HepG2 (cell line): ENCODE data around the gene CTU2. TPM values are rescaled to one million over a fixed set of nuclear protein-coding genes. Genes with fewer than 3 reads are reported as not detected.

Experiments
- ATAC-seq: fragments of 200-7000 bp; cut with Tn5 transposase; 3 replicates; pipeline ENCODE4 v1.9.1; 2020; ENCODE audit warnings: mild to moderate bottlenecking, moderate library complexity
- BruUV-seq: library from RNA; stranded (reverse); fragments of 400-500 nt; replicated peaks from 2 replicates; lab custom pipeline; 2021; lab: Mats Ljungman, UMichigan
- CTCF ChIA-PET: fragments of 300-600 bp; formaldehyde crosslinking; extraction: SDS; loops from one replicate; lab custom pipeline; 2021; ENCODE audit warnings: low total read pairs, inconsistent platforms, low intra/inter-chr PET ratio; lab: Yijun Ruan, JAX
- POLR2A ChIA-PET: fragments of 350-600 bp; sonication (Branson Sonifier 250); formaldehyde crosslinking; loops from one replicate; lab custom pipeline; 2020; ENCODE audit warnings: antibody characterized with exemption, inconsistent platforms; lab: Yijun Ruan, JAX
- DNase-seq: peaks from one replicate; pipeline ENCODE4 v3.0.0-alpha.2; 2015; ENCODE audit warnings: low spot score
- FAIRE-seq: peaks from 3 replicates; lab custom pipeline; 2011; peaks lifted over from hg19 to GRCh38; lab: Jason Lieb, UNC
- H2AFZ ChIP-seq: one replicate; pipeline ENCODE4 v1.6.1; 2011; ENCODE audit warnings: low read length, inconsistent platforms
- H3K27ac ChIP-seq: fragments of 300-600 bp; 3 replicates; pipeline ENCODE4 v1.8.0; 2011; ENCODE audit warnings: mixed run types, mild to moderate bottlenecking, mixed read lengths, low read length, inconsistent platforms; ENCODE audit not compliant: insufficient read depth; ENCODE audit errors: extremely low read length
- H3K27me3 ChIP-seq, 2 experiments: fragments of 200-600 bp in 1 of 2; 2 replicates in 1 of 2; 3 replicates in 1 of 2; pipeline versions ENCODE4 v1.6.0 to v1.8.0; 2011; ENCODE audit warnings: low read length in 2 of 2, mild to moderate bottlenecking in 2 of 2, moderate library complexity in 2 of 2, inconsistent platforms in 1 of 2; ENCODE audit not compliant: insufficient read depth in 2 of 2, control insufficient read depth in 1 of 2
- H3K36me3 ChIP-seq, 2 experiments: fragments of 200-600 bp in 1 of 2; replicated peaks in 1 of 2; 2 replicates in 1 of 2; 3 replicates in 1 of 2; pipeline versions ENCODE4 v1.5.1 to v1.8.0; 2011; ENCODE audit warnings: low read length in 2 of 2, inconsistent platforms in 1 of 2; ENCODE audit not compliant: insufficient read depth in 2 of 2, control insufficient read depth in 1 of 2
- H3K4me1 ChIP-seq: 2 replicates; pipeline ENCODE4 v1.5.1; 2012; ENCODE audit warnings: low read length, inconsistent platforms; ENCODE audit not compliant: insufficient read depth
- H3K4me2 ChIP-seq: 2 replicates; pipeline ENCODE4 v1.6.0; 2011; ENCODE audit warnings: low read depth, low read length, inconsistent platforms
- H3K4me3 ChIP-seq, 3 experiments: fragments of 200-600 bp in 1 of 3; sonication (generic), shearing (Covaris generic) in 1 of 3; replicated peaks in 1 of 3; 2 replicates each; pipeline ENCODE4 v1.5.1; 2011 to 2016; ENCODE audit warnings: low read length in 3 of 3, inconsistent platforms in 2 of 3, low read depth in 2 of 3, mild to moderate bottlenecking in 2 of 3, control low read depth in 1 of 3, mixed read lengths in 1 of 3; ENCODE audit not compliant: insufficient read depth in 1 of 3
- H3K79me2 ChIP-seq: one replicate; pipeline ENCODE4 v1.6.1; 2011; ENCODE audit warnings: low read length, inconsistent platforms; ENCODE audit not compliant: insufficient read depth
- H3K9ac ChIP-seq: 2 replicates; pipeline ENCODE4 v1.6.0; 2011; ENCODE audit warnings: mild to moderate bottlenecking, low read depth, low read length, inconsistent platforms; ENCODE audit not compliant: insufficient read depth
- H3K9me3 ChIP-seq: 2 replicates; pipeline ENCODE4 v1.5.1; 2012; ENCODE audit warnings: mild to moderate bottlenecking, low read length
- H4K20me1 ChIP-seq: 2 replicates; pipeline ENCODE4 v1.6.0; 2011; ENCODE audit warnings: inconsistent platforms, mild to moderate bottlenecking, low read length, moderate library complexity; ENCODE audit not compliant: insufficient read depth
- MXD1 ChIP-seq: sonication (generic); formaldehyde crosslinking; IDR thresholded peaks from 2 replicates; pipeline ENCODE4 v1.4.0; 2020; ENCODE audit warnings: mild to moderate bottlenecking, missing genetic modification reagents
- POLR2AphosphoS2 ChIP-seq: IDR thresholded peaks from 2 replicates; pipeline ENCODE4 v1.6.1; 2011; ENCODE audit warnings: low read depth, low read length, improper control_type of control experiment
- PRMT3 ChIP-seq: sonication (generic); formaldehyde crosslinking; IDR thresholded peaks from 2 replicates; pipeline ENCODE4 v1.8.1; 2022; ENCODE audit warnings: low read depth, mild to moderate bottlenecking, moderate library complexity, missing genetic modification reagents, borderline replicate concordance
- ZBTB7B ChIP-seq: sonication (generic); formaldehyde crosslinking; IDR thresholded peaks from 2 replicates; pipeline ENCODE4 v1.4.0; 2020; ENCODE audit warnings: missing genetic modification reagents
- ZNF230 ChIP-seq: sonication (generic); formaldehyde crosslinking; IDR thresholded peaks from 2 replicates; pipeline ENCODE4 v1.4.0; 2020; ENCODE audit warnings: mild to moderate bottlenecking, missing genetic modification reagents
- ZNF570 ChIP-seq: sonication (generic); formaldehyde crosslinking; IDR thresholded peaks from 2 replicates; pipeline ENCODE4 v1.4.0; 2020; ENCODE audit warnings: mild to moderate bottlenecking, missing genetic modification reagents, borderline replicate concordance
- WGBS: methylation state at CpG from one replicate; pipeline ENCODE4 v1.1.6; 2017; ENCODE audit warnings: low lambda C conversion rate; 5-methylcytosine and 5-hydroxymethylcytosine counted together
- in situ Hi-C: cut with HindIII; loops from 2 replicates; pipeline ENCODE4 v1.10.0; 2017; ENCODE audit warnings: low pct_unique_long_range_greater_than_20kb; ENCODE audit not compliant: extremely low pct_ligation_motif_present
- intact Hi-C: fragments of 100-400 bp; cut with micrococcal nuclease; formaldehyde crosslinking; loops from one replicate; pipeline ENCODE4 v1.10.0; 2022; ENCODE audit not compliant: unreplicated experiment
- polyA plus RNA-seq, 8 experiments: library from polyadenylated mRNA; depleted of rRNA in 3 of 8; stranded (reverse) in 7 of 8; unstranded in 1 of 8; fragments of >200 nt; fragmentation: Illumina TruSeq in 4 of 8; extraction: Trizol in 4 of 8; gene quantifications; 2 replicates each; pipeline versions ENCODE4 v1.2.1 to v1.2.3, GENCODE V29; 2011 to 2016; ENCODE audit warnings: low read depth in 4 of 8, missing spikeins in 1 of 8, mixed read lengths in 1 of 8; ENCODE audit not compliant: insufficient read depth in 1 of 8
- total RNA-seq, 5 experiments: library from RNA; depleted of rRNA; stranded (reverse); fragments of >200 nt; fragmentation: Illumina TruSeq; extraction: Trizol; gene quantifications; 2 replicates each; pipeline ENCODE4 v1.2.3, GENCODE V29; 2016; ENCODE audit warnings: low read depth in 1 of 5
- TF ChIP-seq, protein P1 (sequence below): sonication (generic); formaldehyde crosslinking; IDR thresholded peaks from 2 replicates; pipeline ENCODE4 v1.4.0; 2020; ENCODE audit warnings: mild to moderate bottlenecking, missing genetic modification reagents, borderline replicate concordance

Gene CTU2
- total and polyA plus RNA-seq, 2 of the 13 experiments (the other 11 are each of a cell fraction or from before 2014, with no cell fraction given) = 13.3 to 21.9 TPM

DNA sequence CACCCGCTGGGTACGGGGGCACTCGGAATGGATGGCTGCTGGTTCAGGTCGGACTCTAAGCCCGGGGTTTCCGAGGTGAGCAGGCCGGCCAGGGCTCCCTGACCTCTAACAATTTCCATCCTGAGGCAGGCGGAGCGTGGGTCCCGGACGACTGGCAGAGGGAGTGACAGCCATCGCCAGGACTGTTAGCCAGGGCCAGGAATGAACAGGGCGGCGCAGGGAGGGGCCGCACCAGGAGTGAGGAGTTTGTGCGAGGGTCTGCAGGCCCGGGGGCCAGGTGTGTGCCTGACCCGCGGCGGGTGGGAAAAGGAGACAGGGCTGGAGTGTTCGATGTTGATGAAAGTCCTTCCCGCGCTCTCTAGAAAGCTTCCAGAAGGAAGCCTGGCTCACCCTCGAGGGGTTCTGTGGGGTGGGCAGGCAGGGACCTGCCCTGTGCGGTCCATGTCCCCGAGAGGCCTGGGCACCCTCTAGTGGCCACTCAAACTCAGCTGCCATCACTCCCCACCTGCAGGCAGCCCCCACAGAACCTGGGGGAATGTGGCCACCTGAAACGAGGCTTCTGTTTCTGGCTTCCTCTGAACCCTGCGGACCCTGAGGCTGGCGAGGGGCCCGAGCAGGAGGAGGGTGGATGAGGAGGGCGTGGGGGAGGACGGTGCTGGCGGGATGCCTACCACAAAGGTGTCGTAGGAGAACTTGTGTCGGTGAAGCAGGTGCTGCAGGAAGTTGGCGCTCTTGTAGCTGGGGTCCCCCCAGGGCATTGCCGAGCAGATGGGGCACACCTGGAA lies 8.3 kb upstream of the CTU2 start (continued):
- TF ChIP-seq, protein P1, sequence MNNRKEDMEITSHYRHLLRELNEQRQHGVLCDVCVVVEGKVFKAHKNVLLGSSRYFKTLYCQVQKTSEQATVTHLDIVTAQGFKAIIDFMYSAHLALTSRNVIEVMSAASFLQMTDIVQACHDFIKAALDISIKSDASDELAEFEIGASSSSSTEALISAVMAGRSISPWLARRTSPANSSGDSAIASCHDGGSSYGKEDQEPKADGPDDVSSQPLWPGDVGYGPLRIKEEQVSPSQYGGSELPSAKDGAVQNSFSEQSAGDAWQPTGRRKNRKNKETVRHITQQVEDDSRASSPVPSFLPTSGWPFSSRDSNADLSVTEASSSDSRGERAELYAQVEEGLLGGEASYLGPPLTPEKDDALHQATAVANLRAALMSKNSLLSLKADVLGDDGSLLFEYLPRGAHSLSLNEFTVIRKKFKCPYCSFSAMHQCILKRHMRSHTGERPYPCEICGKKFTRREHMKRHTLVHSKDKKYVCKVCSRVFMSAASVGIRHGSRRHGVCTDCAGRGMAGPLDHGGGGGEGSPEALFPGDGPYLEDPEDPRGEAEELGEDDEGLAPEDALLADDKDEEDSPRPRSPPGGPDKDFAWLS (CRISPR knock-in tag) = no peak
- peak; percentile 49; the same call in 1 of the 2 replicates for TF ChIP-seq ZBTB7B (CRISPR knock-in tag)
- no peak for TF ChIP-seq ZNF570
- TF ChIP-seq POLR2AphosphoS2 = no peak

DNA sequence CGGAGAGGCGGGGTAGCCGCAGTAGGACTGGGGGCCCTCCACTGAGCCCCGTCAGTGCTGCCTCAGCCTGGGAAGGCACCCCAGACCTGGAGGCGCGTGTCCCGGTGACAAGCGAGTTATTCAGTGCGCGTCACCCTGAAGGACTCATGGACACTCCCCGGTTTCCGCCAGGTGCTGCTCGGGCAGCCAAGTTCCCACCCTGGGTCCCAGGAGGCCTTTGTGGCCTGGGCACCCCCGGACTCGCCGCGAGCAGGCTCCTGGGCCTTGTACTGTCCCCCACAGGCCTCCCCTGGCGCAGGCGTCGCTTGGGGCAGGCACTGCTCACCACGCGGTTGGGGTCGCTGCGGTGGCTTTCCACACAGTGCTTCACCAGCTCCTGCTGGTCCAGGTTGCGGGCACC lies 7.7 kb upstream of the CTU2 start:
- Histone ChIP-seq H3K9me3 (no peaks in the 10 kb centered on the region), H3K9ac (no peak overlapping the region), H4K20me1 (no peaks in the 10 kb centered on the region), H3K36me3 (peaks cover 11 to 12% of the 10 kb centered on the region in 2 experiments; a peak in 4 of 5 replicates), H3K4me2 (no peak overlapping the region), H3K27me3 (peaks cover 8 to 10% of the 10 kb centered on the region in 2 experiments; a peak in 3 of 5 replicates), H3K4me1 (peaks cover 49% of the 10 kb centered on the region), H3K27ac (no peak overlapping the region), H3K4me3 (no peak overlapping the region), H3K79me2 (no peaks in the 10 kb centered on the region), H2AFZ (no peak overlapping the region)
- no peak for DNase-seq
- ChIA-PET CTCF (interaction anchor here (1.3 kb wide), 1 partner anchor 18 kb away, joined by 4 read pairs; no protein-coding TSS in a partner anchor), POLR2A (no interaction called here)
- ATAC-seq = no peak
- FAIRE-seq = no peak
- TF ChIP-seq MXD1 (CRISPR knock-in tag) (0 out of 2 replicates have a peak, but pooled peaks have one; percentile 20), PRMT3 (CRISPR knock-in tag) (no peak), ZNF230 (CRISPR knock-in tag) (no peak)
- in situ Hi-C loops = no loop called here
- intact Hi-C loops = no loop called here
- BruUV-seq = no TSS peak
- 97% methylated on average over 13 of the region's 25 CpGs for WGBS
